Liver (tissue), 9 donors: ENCODE results near the gene DHRSX. TPM values are rescaled to one million over a fixed set of nuclear protein-coding genes. Genes with fewer than 3 reads are reported as not detected.

Experiments used
- DNase-seq: peaks from one replicate; pipeline ENCODE4 v3.0.0-alpha.2; 2017; ENCODE audit warnings: low spot score
- H3K27ac ChIP-seq, 2 donors: one replicate each; pipeline ENCODE4 v1.7.0; 2013; ENCODE audit warnings: inconsistent platforms in 2 of 2, low read length in 2 of 2, control low read depth in 1 of 2, low read depth in 1 of 2, mild to moderate bottlenecking in 1 of 2
- H3K27me3 ChIP-seq, 4 donors: one replicate each; pipeline versions ENCODE4 v1.6.1 to v1.7.0; 2013; ENCODE audit warnings: low read length in 3 of 4, inconsistent platforms in 1 of 4, mild to moderate bottlenecking in 1 of 4, moderate library complexity in 1 of 4; ENCODE audit not compliant: control insufficient read depth in 4 of 4, insufficient read depth in 4 of 4
- H3K36me3 ChIP-seq, 4 donors: one replicate each; pipeline versions ENCODE4 v1.6.1 to v1.7.0; 2013; ENCODE audit warnings: low read length in 3 of 4, mild to moderate bottlenecking in 3 of 4, low read depth in 1 of 4, moderate library complexity in 1 of 4; ENCODE audit not compliant: control insufficient read depth in 4 of 4, insufficient read depth in 3 of 4
- H3K4me1 ChIP-seq, 4 donors: one replicate each; pipeline versions ENCODE4 v1.6.1 to v1.7.0; 2013; ENCODE audit warnings: low read length in 3 of 4, mild to moderate bottlenecking in 3 of 4, moderate library complexity in 1 of 4; ENCODE audit not compliant: control insufficient read depth in 4 of 4, insufficient read depth in 4 of 4
- H3K4me3 ChIP-seq, 3 donors: one replicate each; pipeline versions ENCODE4 v1.6.1 to v1.7.0; 2013; ENCODE audit warnings: low read length in 3 of 3, control low read depth in 1 of 3, low read depth in 1 of 3, mild to moderate bottlenecking in 1 of 3
- H3K9ac ChIP-seq, 2 donors: one replicate each; pipeline ENCODE4 v1.7.0; 2013; ENCODE audit warnings: low read length in 2 of 2, mild to moderate bottlenecking in 2 of 2, moderate library complexity in 2 of 2, control low read depth in 1 of 2, low read depth in 1 of 2
- H3K9me3 ChIP-seq, 4 donors: one replicate each; pipeline versions ENCODE4 v1.6.1 to v1.7.0; 2013; ENCODE audit warnings: low read length in 3 of 4; ENCODE audit not compliant: control insufficient read depth in 4 of 4
- ATF3 ChIP-seq: IDR thresholded peaks from 2 replicates; pipeline ENCODE4 v1.6.1; 2016; ENCODE audit warnings: antibody characterized with exemption
- CTCF ChIP-seq: fragments of 150-350 bp; IDR thresholded peaks from 2 replicates; pipeline ENCODE4 v1.5.1; 2017; ENCODE audit warnings: improper control_type of control experiment, low read depth, low read length; ENCODE audit not compliant: missing input control
- EGR1 ChIP-seq, 2 donors: IDR thresholded peaks; 2 replicates each; pipeline ENCODE4 v1.6.1; 2016 to 2018; ENCODE audit warnings: antibody characterized with exemption in 2 of 2, low read depth in 2 of 2
- FOXA1 ChIP-seq: IDR thresholded peaks from 2 replicates; pipeline ENCODE4 v1.6.1; 2016; ENCODE audit warnings: antibody characterized with exemption
- FOXA2 ChIP-seq: IDR thresholded peaks from 2 replicates; pipeline ENCODE4 v1.6.1; 2016; ENCODE audit warnings: antibody characterized with exemption
- GABPA ChIP-seq, 2 donors: IDR thresholded peaks in 1 of 2; conservative IDR thresholded peaks in 1 of 2; 2 replicates each; pipeline ENCODE4 v1.6.1; 2016; ENCODE audit warnings: antibody characterized with exemption in 2 of 2, mild to moderate bottlenecking in 1 of 2, moderate library complexity in 1 of 2
- HNF4A ChIP-seq, 2 donors: conservative IDR thresholded peaks; 2 replicates each; pipeline ENCODE4 v1.6.1; 2016; ENCODE audit warnings: antibody characterized with exemption in 2 of 2, mild to moderate bottlenecking in 2 of 2
- HNF4G ChIP-seq: IDR thresholded peaks from 2 replicates; pipeline ENCODE4 v1.6.1; 2016; ENCODE audit warnings: antibody characterized with exemption
- JUND ChIP-seq, 2 donors: IDR thresholded peaks; 2 replicates each; pipeline ENCODE4 v1.6.1; 2016; ENCODE audit warnings: antibody characterized with exemption in 2 of 2
- MAX ChIP-seq: IDR thresholded peaks from 2 replicates; pipeline ENCODE4 v1.6.1; 2016; ENCODE audit warnings: antibody characterized with exemption
- NR2F2 ChIP-seq: IDR thresholded peaks from 2 replicates; pipeline ENCODE4 v1.6.1; 2016; ENCODE audit warnings: antibody characterized with exemption
- RAD21 ChIP-seq, 2 donors: IDR thresholded peaks; 2 replicates each; pipeline ENCODE4 v1.6.1; 2016; ENCODE audit warnings: antibody characterized with exemption in 2 of 2, mild to moderate bottlenecking in 2 of 2
- RXRA ChIP-seq, 2 donors: IDR thresholded peaks; 2 replicates each; pipeline ENCODE4 v1.6.1; 2017 to 2018; ENCODE audit warnings: antibody characterized with exemption in 2 of 2, mild to moderate bottlenecking in 1 of 2
- SP1 ChIP-seq: IDR thresholded peaks from 2 replicates; pipeline ENCODE4 v1.6.1; 2018; ENCODE audit warnings: antibody characterized with exemption, mild to moderate bottlenecking
- TAF1 ChIP-seq: conservative IDR thresholded peaks from 2 replicates; pipeline ENCODE4 v1.6.1; 2016; ENCODE audit warnings: antibody characterized with exemption, mild to moderate bottlenecking
- YY1 ChIP-seq: IDR thresholded peaks from 2 replicates; pipeline ENCODE4 v1.6.1; 2016; ENCODE audit warnings: antibody characterized with exemption, mild to moderate bottlenecking
- WGBS: extraction: QIAGEN DNeasy Blood & Tissue Kit; methylation state at CpG from one replicate; pipeline ENCODE4 v1.1.7; 2013; 5-methylcytosine and 5-hydroxymethylcytosine counted together
- polyA plus RNA-seq, 2 donors: library from polyadenylated mRNA; stranded (reverse) in 1 of 2; unstranded in 1 of 2; fragments of 200-250 nt in 1 of 2; fragments of >200 nt in 1 of 2; fragmentation: Nextera tagmentation in 1 of 2; extraction: Ambion mirVana in 1 of 2; gene quantifications; one replicate each; pipeline versions ENCODE4 v1.2.1 to v1.2.3, GENCODE V29; 2013 to 2015
- total RNA-seq, 2 donors: library from RNA; depleted of rRNA; stranded (reverse); fragments of >200 nt; gene quantifications; one replicate each; pipeline ENCODE4 v1.2.3, GENCODE V29; 2014
- TF ChIP-seq, protein P1 (sequence below): IDR thresholded peaks from 2 replicates; pipeline ENCODE4 v1.6.1; 2016; ENCODE audit warnings: antibody characterized with exemption
- TF ChIP-seq, protein P2 (sequence below): IDR thresholded peaks from 2 replicates; pipeline ENCODE4 v1.6.1; 2016; ENCODE audit warnings: antibody characterized with exemption, mild to moderate bottlenecking
- donor health status: healthy.
- donor health status: healthy.
- donor health status: healthy.
- donor health status: healthy.
- donor health status: healthy.

DHRSX gene
- total and polyA plus RNA-seq, 4 donors, result 17.2 to 35.2 (median 23.3) TPM

DNA sequence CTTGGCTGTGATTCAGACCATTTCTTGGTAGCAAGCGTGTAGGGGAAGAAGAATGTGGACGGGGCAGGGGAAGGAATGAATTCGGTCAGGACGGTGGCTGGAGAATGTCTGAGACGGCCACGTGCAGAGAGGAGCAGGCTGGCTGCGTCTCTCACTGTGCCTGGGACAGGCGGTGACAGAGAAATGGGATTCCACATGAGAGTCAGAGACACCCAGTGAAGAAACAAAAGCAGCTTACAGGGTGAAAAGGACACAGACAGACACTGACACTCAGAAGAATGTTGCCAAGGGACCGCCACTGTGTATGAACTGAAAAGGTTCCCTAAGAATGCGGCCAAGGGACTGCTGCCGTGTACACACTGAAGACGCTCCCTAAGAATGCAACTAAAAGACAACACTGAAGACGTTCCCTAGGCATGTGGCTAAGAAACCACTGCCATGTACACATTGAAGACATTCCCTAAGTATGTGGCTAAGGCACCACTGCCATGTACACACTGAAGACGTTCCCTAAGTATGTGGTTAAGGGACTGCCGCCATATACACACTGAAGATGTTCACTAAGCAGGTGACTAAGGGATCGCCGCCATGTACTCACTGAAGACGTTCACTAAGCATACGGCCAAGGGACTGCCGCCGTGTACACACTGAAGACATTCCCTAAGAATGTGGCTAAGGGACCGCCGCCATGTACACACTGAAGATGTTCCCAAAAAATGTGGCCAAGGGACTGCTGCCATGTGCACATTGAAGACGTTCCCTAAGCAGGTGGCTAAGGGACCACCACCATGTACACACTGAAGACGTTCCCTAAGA, 49.1 kb downstream of the DHRSX start:
- Histone ChIP-seq H3K27ac (no peak overlapping the region), H3K4me1 (no peaks in the 10 kb centered on the region), H3K9ac (no peak overlapping the region), H3K27me3 (no peaks in the 10 kb centered on the region), H3K9me3 (no peaks in the 10 kb centered on the region), H3K36me3 (peaks cover 0 to 4% (median 0%) of the 10 kb centered on the region in 4 donors), H3K4me3 (no peak overlapping the region)
- WGBS, result 89% methylated on average over 25 of the region's 25 CpGs
- no peak for DNase-seq
- TF ChIP-seq RXRA (IDR thresholded peaks at IDR 0.05) (no peak), HNF4G (no peak), FOXA1 (no peak), ATF3 (no peak), NR2F2 (no peak), JUND (IDR thresholded peaks at IDR 0.05) (no peak), TAF1 (no peak), HNF4A (conservative IDR thresholded peaks at IDR 0.05) (no peak), CTCF (no peak), FOXA2 (no peak), YY1 (no peak), MAX (no peak), SP1 (no peak), GABPA (IDR thresholded peaks at IDR 0.05 in 1 of 2, conservative IDR thresholded peaks at IDR 0.05 in 1 of 2) (no peak), EGR1 (IDR thresholded peaks at IDR 0.05; ENCODE audit: low read depth in 2 of 2) (no peak), RAD21 (IDR thresholded peaks at IDR 0.05) (no peak)
- TF ChIP-seq, protein P1, sequence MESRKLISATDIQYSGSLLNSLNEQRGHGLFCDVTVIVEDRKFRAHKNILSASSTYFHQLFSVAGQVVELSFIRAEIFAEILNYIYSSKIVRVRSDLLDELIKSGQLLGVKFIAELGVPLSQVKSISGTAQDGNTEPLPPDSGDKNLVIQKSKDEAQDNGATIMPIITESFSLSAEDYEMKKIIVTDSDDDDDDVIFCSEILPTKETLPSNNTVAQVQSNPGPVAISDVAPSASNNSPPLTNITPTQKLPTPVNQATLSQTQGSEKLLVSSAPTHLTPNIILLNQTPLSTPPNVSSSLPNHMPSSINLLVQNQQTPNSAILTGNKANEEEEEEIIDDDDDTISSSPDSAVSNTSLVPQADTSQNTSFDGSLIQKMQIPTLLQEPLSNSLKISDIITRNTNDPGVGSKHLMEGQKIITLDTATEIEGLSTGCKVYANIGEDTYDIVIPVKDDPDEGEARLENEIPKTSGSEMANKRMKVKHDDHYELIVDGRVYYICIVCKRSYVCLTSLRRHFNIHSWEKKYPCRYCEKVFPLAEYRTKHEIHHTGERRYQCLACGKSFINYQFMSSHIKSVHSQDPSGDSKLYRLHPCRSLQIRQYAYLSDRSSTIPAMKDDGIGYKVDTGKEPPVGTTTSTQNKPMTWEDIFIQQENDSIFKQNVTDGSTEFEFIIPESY, result no peak
- TF ChIP-seq, protein P2, sequence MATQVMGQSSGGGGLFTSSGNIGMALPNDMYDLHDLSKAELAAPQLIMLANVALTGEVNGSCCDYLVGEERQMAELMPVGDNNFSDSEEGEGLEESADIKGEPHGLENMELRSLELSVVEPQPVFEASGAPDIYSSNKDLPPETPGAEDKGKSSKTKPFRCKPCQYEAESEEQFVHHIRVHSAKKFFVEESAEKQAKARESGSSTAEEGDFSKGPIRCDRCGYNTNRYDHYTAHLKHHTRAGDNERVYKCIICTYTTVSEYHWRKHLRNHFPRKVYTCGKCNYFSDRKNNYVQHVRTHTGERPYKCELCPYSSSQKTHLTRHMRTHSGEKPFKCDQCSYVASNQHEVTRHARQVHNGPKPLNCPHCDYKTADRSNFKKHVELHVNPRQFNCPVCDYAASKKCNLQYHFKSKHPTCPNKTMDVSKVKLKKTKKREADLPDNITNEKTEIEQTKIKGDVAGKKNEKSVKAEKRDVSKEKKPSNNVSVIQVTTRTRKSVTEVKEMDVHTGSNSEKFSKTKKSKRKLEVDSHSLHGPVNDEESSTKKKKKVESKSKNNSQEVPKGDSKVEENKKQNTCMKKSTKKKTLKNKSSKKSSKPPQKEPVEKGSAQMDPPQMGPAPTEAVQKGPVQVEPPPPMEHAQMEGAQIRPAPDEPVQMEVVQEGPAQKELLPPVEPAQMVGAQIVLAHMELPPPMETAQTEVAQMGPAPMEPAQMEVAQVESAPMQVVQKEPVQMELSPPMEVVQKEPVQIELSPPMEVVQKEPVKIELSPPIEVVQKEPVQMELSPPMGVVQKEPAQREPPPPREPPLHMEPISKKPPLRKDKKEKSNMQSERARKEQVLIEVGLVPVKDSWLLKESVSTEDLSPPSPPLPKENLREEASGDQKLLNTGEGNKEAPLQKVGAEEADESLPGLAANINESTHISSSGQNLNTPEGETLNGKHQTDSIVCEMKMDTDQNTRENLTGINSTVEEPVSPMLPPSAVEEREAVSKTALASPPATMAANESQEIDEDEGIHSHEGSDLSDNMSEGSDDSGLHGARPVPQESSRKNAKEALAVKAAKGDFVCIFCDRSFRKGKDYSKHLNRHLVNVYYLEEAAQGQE, result no peak
